H1 (cell line): ENCODE results near the gene ASPG. TPM values are rescaled to one million over a fixed set of nuclear protein-coding genes. Genes with fewer than 3 reads are reported as not detected.

Experiments
- CTCF ChIA-PET: fragments of 300-600 bp; sonication (Branson Sonifier 250); formaldehyde crosslinking; loops from one replicate; lab custom pipeline; 2021; ENCODE audit not compliant: partially characterized antibody; lab: Charles Lee
- POLR2A ChIA-PET: fragments of 300-600 bp; sonication (Branson Sonifier 250); formaldehyde crosslinking; loops from one replicate; lab custom pipeline; 2021; ENCODE audit warnings: inconsistent platforms; ENCODE audit not compliant: partially characterized antibody; lab: Charles Lee
- DNase-seq, 2 experiments: peaks; one replicate each; pipeline versions ENCODE4 v3.0.0 to v3.0.0-alpha.2; 2010 to 2022; ENCODE audit warnings: low spot score in 2 of 2, low read depth in 1 of 2, mixed read lengths in 1 of 2
- FAIRE-seq: peaks from 2 replicates; lab custom pipeline; 2011; peaks lifted over from hg19 to GRCh38; lab: Jason Lieb, UNC
- H2AFZ ChIP-seq: 2 replicates; pipeline ENCODE4 v1.8.1; 2012; ENCODE audit warnings: low read length, inconsistent platforms
- H2AK5ac ChIP-seq: 2 replicates; pipeline ENCODE4 v1.6.1; 2013; ENCODE audit warnings: low read depth, low read length
- H2BK120ac ChIP-seq: replicated peaks from 2 replicates; pipeline ENCODE3; 2013; ENCODE audit warnings: low read depth, low read length, inconsistent platforms
- H2BK12ac ChIP-seq: 2 replicates; pipeline ENCODE4 v1.6.1; 2013; ENCODE audit warnings: low read depth, low read length
- H2BK15ac ChIP-seq: 2 replicates; pipeline ENCODE4 v1.6.1; 2013; ENCODE audit warnings: low read length
- H2BK20ac ChIP-seq: 2 replicates; pipeline ENCODE4 v1.6.1; 2013; ENCODE audit warnings: low read length
- H2BK5ac ChIP-seq: 2 replicates; pipeline ENCODE4 v1.6.1; 2013; ENCODE audit warnings: low read depth, low read length
- H3K14ac ChIP-seq: 2 replicates; pipeline ENCODE4 v1.6.1; 2013; ENCODE audit warnings: inconsistent platforms; ENCODE audit not compliant: insufficient read length
- H3K18ac ChIP-seq: 2 replicates; pipeline ENCODE4 v1.6.1; 2013; ENCODE audit warnings: low read length; ENCODE audit errors: extremely low read depth
- H3K23ac ChIP-seq: 2 replicates; pipeline ENCODE4 v1.6.1; 2013; ENCODE audit warnings: inconsistent platforms; ENCODE audit not compliant: insufficient read length
- H3K23me2 ChIP-seq: 2 replicates; pipeline ENCODE4 v1.6.1; 2013; ENCODE audit warnings: low read depth, low read length
- H3K27ac ChIP-seq: 2 replicates; pipeline ENCODE4 v1.6.1; 2011; ENCODE audit warnings: low read depth, low read length, inconsistent platforms
- H3K27me3 ChIP-seq, 4 experiments: replicated peaks in 1 of 4; 1 replicate in 1 of 4; 2 replicates in 3 of 4; pipeline versions ENCODE4 v1.6.1 to v1.8.1; 2011 to 2013; ENCODE audit warnings: low read length in 3 of 4, mild to moderate bottlenecking in 3 of 4, inconsistent platforms in 2 of 4, mixed read lengths in 2 of 4, moderate library complexity in 1 of 4; ENCODE audit not compliant: control insufficient read depth in 3 of 4, insufficient read depth in 3 of 4; ENCODE audit errors: extremely low read depth in 1 of 4
- H3K36me3 ChIP-seq, 4 experiments: 2 replicates each; pipeline versions ENCODE4 v1.6.1 to v1.8.1; 2011 to 2013; ENCODE audit warnings: mild to moderate bottlenecking in 4 of 4, low read length in 3 of 4, moderate library complexity in 2 of 4, control low read depth in 1 of 4, inconsistent platforms in 1 of 4; ENCODE audit not compliant: insufficient read depth in 4 of 4, control insufficient read depth in 2 of 4
- H3K4ac ChIP-seq: replicated peaks from 2 replicates; pipeline ENCODE3; 2013; ENCODE audit warnings: low read length, low read depth, mixed read lengths, inconsistent platforms; ENCODE audit not compliant: insufficient read length
- H3K4me1 ChIP-seq, 4 experiments: replicated peaks in 1 of 4; 1 replicate in 1 of 4; 2 replicates in 3 of 4; pipeline versions ENCODE4 v1.6.1 to v1.8.1; 2011 to 2013; ENCODE audit warnings: low read length in 3 of 4, inconsistent platforms in 2 of 4, mixed read lengths in 1 of 4; ENCODE audit not compliant: insufficient read depth in 4 of 4, control insufficient read depth in 3 of 4
- H3K4me2 ChIP-seq, 2 experiments: 2 replicates each; pipeline versions ENCODE4 v1.6.1 to v1.8.1; 2011 to 2013; ENCODE audit warnings: low read depth in 2 of 2, low read length in 2 of 2, control low read depth in 1 of 2, inconsistent platforms in 1 of 2, mild to moderate bottlenecking in 1 of 2; ENCODE audit not compliant: insufficient read depth in 1 of 2
- H3K4me3 ChIP-seq, 4 experiments: fragments of 200-600, 300-600 bp in 1 of 4; sonication (generic), shearing (Covaris generic), sonication (Bioruptor Twin) in 1 of 4; 2 replicates each; pipeline versions ENCODE4 v1.5.1 to v1.8.1; 2011 to 2016; ENCODE audit warnings: low read length in 4 of 4, low read depth in 3 of 4, control low read depth in 2 of 4, inconsistent platforms in 2 of 4, mild to moderate bottlenecking in 2 of 4, mixed read lengths in 1 of 4, moderate library complexity in 1 of 4; ENCODE audit not compliant: insufficient read depth in 2 of 4; ENCODE audit errors: extremely low read depth in 1 of 4
- H3K56ac ChIP-seq: replicated peaks from 2 replicates; pipeline ENCODE3; 2013; ENCODE audit warnings: low read depth, mild to moderate bottlenecking, mixed read lengths, low read length, inconsistent platforms; ENCODE audit not compliant: insufficient read length
- H3K79me1 ChIP-seq: 2 replicates; pipeline ENCODE4 v1.6.1; 2013; ENCODE audit warnings: low read depth, low read length, control low read depth
- H3K79me2 ChIP-seq, 2 experiments: 2 replicates each; pipeline versions ENCODE4 v1.6.1 to v1.8.1; 2012 to 2013; ENCODE audit warnings: low read length in 2 of 2, mild to moderate bottlenecking in 2 of 2, inconsistent platforms in 1 of 2; ENCODE audit not compliant: insufficient read depth in 2 of 2, control insufficient read depth in 1 of 2
- H3K9ac ChIP-seq, 4 experiments: replicated peaks in 1 of 4; 1 replicate in 1 of 4; 2 replicates in 3 of 4; pipeline versions ENCODE4 v1.6.1 to v1.8.1; 2011 to 2013; ENCODE audit warnings: low read depth in 3 of 4, low read length in 3 of 4, control low read depth in 2 of 4, mild to moderate bottlenecking in 2 of 4, moderate library complexity in 2 of 4, inconsistent platforms in 1 of 4; ENCODE audit errors: extremely low read depth in 1 of 4
- H3K9me3 ChIP-seq, 2 experiments: 2 replicates each; pipeline versions ENCODE4 v1.6.1 to v1.8.1; 2012 to 2013; ENCODE audit warnings: mild to moderate bottlenecking in 2 of 2, moderate library complexity in 2 of 2, control low read depth in 1 of 2, inconsistent platforms in 1 of 2, low read depth in 1 of 2, low read length in 1 of 2, mixed read lengths in 1 of 2; ENCODE audit not compliant: insufficient read depth in 2 of 2
- H4K20me1 ChIP-seq, 2 experiments: replicated peaks in 1 of 2; 2 replicates each; pipeline versions ENCODE3 to v1.8.1; 2011 to 2013; ENCODE audit warnings: inconsistent platforms in 2 of 2, low read length in 2 of 2, mild to moderate bottlenecking in 1 of 2; ENCODE audit not compliant: insufficient read depth in 2 of 2, control insufficient read depth in 1 of 2
- H4K5ac ChIP-seq: 2 replicates; pipeline ENCODE4 v1.6.1; 2013; ENCODE audit warnings: low read length, low read depth, mixed read lengths, inconsistent platforms; ENCODE audit not compliant: insufficient read length
- H4K8ac ChIP-seq: 2 replicates; pipeline ENCODE4 v1.8.0; 2013; ENCODE audit warnings: mild to moderate bottlenecking, moderate library complexity, low read length, inconsistent platforms; ENCODE audit not compliant: insufficient read depth; ENCODE audit errors: extremely low read depth
- H4K91ac ChIP-seq: replicated peaks from 2 replicates; pipeline ENCODE3; 2013; ENCODE audit warnings: low read length, mixed read lengths, inconsistent platforms; ENCODE audit not compliant: insufficient read length
- BCL11A ChIP-seq, 2 experiments: IDR thresholded peaks; one replicate each; pipeline ENCODE4 v1.6.1; 2011; ENCODE audit warnings: low read depth in 2 of 2, low read length in 2 of 2, mild to moderate bottlenecking in 2 of 2
- CBX5 ChIP-seq: fragments of 300-800, 300-1000 bp; sonication (generic); IDR thresholded peaks from 2 replicates; pipeline ENCODE4 v1.7.1; 2016; ENCODE audit warnings: antibody characterized with exemption, low read length, low read depth
- EP300 ChIP-seq, 2 experiments: IDR thresholded peaks; 1 replicate in 1 of 2; 2 replicates in 1 of 2; pipeline ENCODE4 v1.6.1; 2011 to 2012; ENCODE audit warnings: low read depth in 2 of 2, low read length in 2 of 2, mild to moderate bottlenecking in 2 of 2, borderline replicate concordance in 1 of 2, inconsistent platforms in 1 of 2, moderate library complexity in 1 of 2
- GABPA ChIP-seq: IDR thresholded peaks from 2 replicates; pipeline ENCODE4 v1.6.1; 2011; ENCODE audit warnings: mild to moderate bottlenecking, low read length, moderate library complexity, borderline replicate concordance; ENCODE audit not compliant: insufficient read depth
- HDAC2 ChIP-seq, 2 experiments: fragments of 300-600 bp in 1 of 2; sonication (generic) in 1 of 2; IDR thresholded peaks; 2 replicates each; pipeline ENCODE4 v1.6.1; 2011 to 2012; ENCODE audit warnings: low read depth in 2 of 2, low read length in 2 of 2, mild to moderate bottlenecking in 2 of 2, moderate library complexity in 2 of 2, borderline replicate concordance in 1 of 2, inconsistent platforms in 1 of 2
- NRF1 ChIP-seq: IDR thresholded peaks from 2 replicates; pipeline ENCODE4 v1.6.1; 2011; ENCODE audit warnings: mild to moderate bottlenecking, low read depth, low read length, improper control_type of control experiment
- PHF8 ChIP-seq: fragments of 200-600 bp; sonication (generic); conservative IDR thresholded peaks from 2 replicates; pipeline ENCODE4 v1.7.1; 2012; ENCODE audit warnings: low read depth, mild to moderate bottlenecking, inconsistent platforms, low read length, moderate library complexity
- RXRA ChIP-seq: IDR thresholded peaks from 2 replicates; pipeline ENCODE4 v1.6.1; 2011; ENCODE audit warnings: low read depth, mild to moderate bottlenecking, low read length, moderate library complexity; ENCODE audit not compliant: insufficient read depth
- TCF12 ChIP-seq: IDR thresholded peaks from 2 replicates; pipeline ENCODE4 v1.6.1; 2011; ENCODE audit warnings: low read depth, mild to moderate bottlenecking, low read length
- ZNF274 ChIP-seq: IDR thresholded peaks from 2 replicates; pipeline ENCODE4 v1.7.0; 2012; ENCODE audit warnings: low read length, borderline replicate concordance; ENCODE audit errors: extremely low read depth
- WGBS, 2 experiments: shearing (Covaris generic) in 1 of 2; methylation state at CpG; one replicate each; pipeline versions ENCODE4 v1.1.6 to v1.1.7; 2013 to 2015; ENCODE audit warnings: low lambda C conversion rate in 2 of 2, mixed read lengths in 2 of 2, inconsistent platforms in 1 of 2, low coverage in 1 of 2, missing lambda C conversion rate in 1 of 2; ENCODE audit not compliant: insufficient replicate concordance in 2 of 2, insufficient coverage in 1 of 2, insufficient read length in 1 of 2; ENCODE audit errors: extremely low coverage in 1 of 2, missing lambda C conversion rate in 1 of 2; 5-methylcytosine and 5-hydroxymethylcytosine counted together
- polyA plus RNA-seq, 7 experiments: library from polyadenylated mRNA; depleted of rRNA in 3 of 7; stranded (reverse) in 5 of 7; unstranded in 2 of 7; fragments of >200 nt in 5 of 7; fragments of 200-250 nt in 2 of 7; gene quantifications; 1 replicate in 5 of 7; 2 replicates in 1 of 7; 4 replicates in 1 of 7; pipeline versions ENCODE4 v1.2.1 to v1.2.3, GENCODE V29; 2011 to 2013; ENCODE audit warnings: missing spikeins in 2 of 7, mixed read lengths in 2 of 7
- total RNA-seq: library from RNA; stranded (reverse); fragmentation: NEBNext Ultra II Directional; extraction: Animal tissue kit (Norgen Biotek cat#: 25700); gene quantifications from 2 replicates; pipeline ENCODE4 v1.2.1, GENCODE V29; 2021
- TF ChIP-seq, protein P1 (sequence below), 3 experiments: IDR thresholded peaks; 1 replicate in 2 of 3; 2 replicates in 1 of 3; pipeline versions ENCODE4 v1.5.1 to v1.6.1; 2011; ENCODE audit warnings: low read length in 3 of 3, mild to moderate bottlenecking in 3 of 3, inconsistent platforms in 2 of 3, low read depth in 1 of 3, moderate library complexity in 1 of 3; ENCODE audit not compliant: insufficient read depth in 1 of 3; ENCODE audit errors: control extremely low read depth in 1 of 3

ASPG gene
- total and polyA plus RNA-seq, 2 of the 8 experiments (the other 6 are each of a cell fraction or from before 2014, with no cell fraction given), result 0.34 to 0.59 TPM

DNA sequence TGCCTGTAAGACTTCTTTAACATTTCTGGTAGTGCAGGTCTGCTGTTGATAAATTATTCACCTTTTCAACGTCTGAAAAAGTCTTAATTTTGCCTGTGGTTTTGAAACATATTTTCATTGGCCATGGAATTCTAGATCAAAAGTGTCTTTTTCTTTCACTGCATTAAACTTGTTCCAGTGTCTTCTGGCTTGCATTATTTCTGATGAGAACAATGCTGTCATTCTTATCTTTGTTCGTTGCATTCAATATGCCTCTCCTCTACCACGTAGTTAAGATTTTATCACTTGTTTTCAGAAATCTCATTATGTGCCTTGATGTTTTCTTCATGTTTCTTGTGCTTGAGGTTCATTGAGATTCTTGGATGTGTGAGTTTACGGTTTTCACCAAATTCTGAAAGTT lies 39.5 kb downstream of the ASPG start:
- Histone ChIP-seq H3K9ac (no peak overlapping the region), H3K56ac (no peak overlapping the region), H4K91ac (no peak overlapping the region), H3K9me3 (peaks cover 7 to 10% of the 10 kb centered on the region in 2 experiments; a peak in 2 of 4 replicates), H3K79me1 (no peaks in the 10 kb centered on the region), H4K8ac (no peak overlapping the region), H3K27ac (no peak overlapping the region), H2BK12ac (no peak overlapping the region), H3K36me3 (no peaks in the 10 kb centered on the region), H4K5ac (no peak overlapping the region), H3K4me3 (no peak overlapping the region), H4K20me1 (no peaks in the 10 kb centered on the region), H2AK5ac (no peak overlapping the region), H3K18ac (no peak overlapping the region), H3K14ac (no peak overlapping the region), H2BK5ac (no peak overlapping the region), H3K79me2 (no peaks in the 10 kb centered on the region), H2AFZ (no peak overlapping the region), H3K27me3 (no peaks in the 10 kb centered on the region; a peak in 2 of 7 replicates), H2BK20ac (no peak overlapping the region), H3K23me2 (no peaks in the 10 kb centered on the region), H3K23ac (no peak overlapping the region), H2BK15ac (no peak overlapping the region), H3K4me1 (no peaks in the 10 kb centered on the region; a peak in 1 of 7 replicates), H3K4ac (no peak overlapping the region), H2BK120ac (no peak overlapping the region), H3K4me2 (no peak overlapping the region)
- ChIA-PET CTCF (interaction anchor here (1.0 kb wide), 1 partner anchor 48 kb away, joined by 5 read pairs; no protein-coding TSS in a partner anchor), POLR2A (no interaction called here)
- WGBS, 2 experiments, result 90% methylated on average over 4 of the region's 4 CpGs; no CpG with 5 or more reads in 1 of the 2 experiments
- FAIRE-seq (no peak), DNase-seq (no peak)
- no peak for TF ChIP-seq EP300 (IDR thresholded peaks at IDR 0.05; ENCODE audit: borderline replicate concordance in 1 of 2, low read depth in 2 of 2, low read length in 2 of 2)
- TF ChIP-seq CBX5, result no peak
- TF ChIP-seq PHF8, result no peak
- no peak for TF ChIP-seq NRF1
- no peak for TF ChIP-seq GABPA
- TF ChIP-seq TCF12, result no peak
- TF ChIP-seq BCL11A (IDR thresholded peaks at IDR 0.05; ENCODE audit: low read depth in 2 of 2, low read length in 2 of 2), result no peak
- TF ChIP-seq, protein P1, sequence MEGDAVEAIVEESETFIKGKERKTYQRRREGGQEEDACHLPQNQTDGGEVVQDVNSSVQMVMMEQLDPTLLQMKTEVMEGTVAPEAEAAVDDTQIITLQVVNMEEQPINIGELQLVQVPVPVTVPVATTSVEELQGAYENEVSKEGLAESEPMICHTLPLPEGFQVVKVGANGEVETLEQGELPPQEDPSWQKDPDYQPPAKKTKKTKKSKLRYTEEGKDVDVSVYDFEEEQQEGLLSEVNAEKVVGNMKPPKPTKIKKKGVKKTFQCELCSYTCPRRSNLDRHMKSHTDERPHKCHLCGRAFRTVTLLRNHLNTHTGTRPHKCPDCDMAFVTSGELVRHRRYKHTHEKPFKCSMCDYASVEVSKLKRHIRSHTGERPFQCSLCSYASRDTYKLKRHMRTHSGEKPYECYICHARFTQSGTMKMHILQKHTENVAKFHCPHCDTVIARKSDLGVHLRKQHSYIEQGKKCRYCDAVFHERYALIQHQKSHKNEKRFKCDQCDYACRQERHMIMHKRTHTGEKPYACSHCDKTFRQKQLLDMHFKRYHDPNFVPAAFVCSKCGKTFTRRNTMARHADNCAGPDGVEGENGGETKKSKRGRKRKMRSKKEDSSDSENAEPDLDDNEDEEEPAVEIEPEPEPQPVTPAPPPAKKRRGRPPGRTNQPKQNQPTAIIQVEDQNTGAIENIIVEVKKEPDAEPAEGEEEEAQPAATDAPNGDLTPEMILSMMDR (IDR thresholded peaks at IDR 0.05; ENCODE audit: control extremely low read depth in 1 of 3, insufficient read depth in 1 of 3, low read depth in 1 of 3, low read length in 3 of 3), result no peak
- no peak for TF ChIP-seq HDAC2 (IDR thresholded peaks at IDR 0.05; ENCODE audit: borderline replicate concordance in 1 of 2, low read depth in 2 of 2, low read length in 2 of 2)
- no peak for TF ChIP-seq RXRA
- no peak for TF ChIP-seq ZNF274
